Type B pancreatic cell (in vitro differentiated cells): ENCODE measurements around the gene FBXO31. TPM values are rescaled to one million over a fixed set of nuclear protein-coding genes. Genes with fewer than 3 reads are reported as not detected.

Experiments
- DNase-seq: peaks from one replicate; pipeline ENCODE4 v3.0.0; 2021; ENCODE audit warnings: mixed read lengths; ENCODE audit not compliant: unreplicated experiment; ENCODE audit errors: extremely low spot score
- H3K27ac Mint-ChIP-seq: 2 replicates; pipeline ENCODE4 v1.8.0; 2021; ENCODE audit warnings: mild to moderate bottlenecking, mixed read lengths
- H3K27me3 Mint-ChIP-seq: 2 replicates; pipeline ENCODE4 v1.8.0; 2021; ENCODE audit warnings: mixed read lengths
- H3K36me3 Mint-ChIP-seq: 2 replicates; pipeline ENCODE4 v1.8.0; 2021; ENCODE audit warnings: mixed read lengths
- H3K4me1 Mint-ChIP-seq: one replicate; pipeline ENCODE4 v1.8.0; 2021; ENCODE audit warnings: mixed read lengths; ENCODE audit not compliant: unreplicated experiment
- H3K4me3 Mint-ChIP-seq: 2 replicates; pipeline ENCODE4 v1.8.0; 2021; ENCODE audit warnings: mild to moderate bottlenecking, mixed read lengths
- H3K9me3 Mint-ChIP-seq: 2 replicates; pipeline ENCODE4 v1.8.0; 2021; ENCODE audit warnings: mixed read lengths
- total RNA-seq: library from RNA; stranded (reverse); gene quantifications from 2 replicates; pipeline ENCODE4 v1.2.1, GENCODE V29; 2021; ENCODE audit warnings: low replicate concordance
- TF ChIP-seq, protein P1 (sequence below): fragments of 200-600 bp; sonication (generic); conservative IDR thresholded peaks from 2 replicates; pipeline ENCODE4 v1.5.0; 2021; ENCODE audit warnings: antibody characterized with exemption, mild to moderate bottlenecking

Gene FBXO31
- total RNA-seq, 1 donor from 2014 or later = 35.1 TPM

DNA sequence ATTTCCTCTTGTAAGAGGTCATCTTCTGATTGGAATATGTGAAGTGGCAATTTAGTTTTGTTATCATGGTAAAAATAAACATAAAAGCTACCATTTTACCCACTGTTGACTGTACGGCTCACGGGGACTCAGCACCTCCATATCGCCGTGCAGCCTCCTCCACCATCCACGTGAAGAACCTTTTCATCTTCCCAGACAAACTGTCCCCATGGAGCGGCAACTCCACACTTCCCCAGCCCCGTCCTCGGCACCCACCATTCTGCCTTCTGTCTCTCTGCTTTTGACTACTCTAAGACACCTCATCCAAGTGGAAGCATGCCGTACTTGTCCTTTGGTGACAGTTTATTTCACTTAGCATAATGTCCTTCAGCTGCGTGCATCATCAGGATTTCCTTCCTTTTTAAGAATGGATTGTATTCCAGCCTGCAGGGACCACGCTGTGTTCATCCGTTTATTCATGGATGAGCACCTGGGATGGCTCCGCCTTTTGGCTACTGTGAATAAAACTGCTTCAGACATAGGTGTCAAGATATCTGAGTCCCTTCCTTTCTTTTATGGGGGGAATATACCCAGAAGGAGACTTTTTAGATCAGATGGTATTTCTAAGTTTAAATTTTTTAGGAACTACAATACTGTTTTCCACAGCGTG lies 14.3 kb downstream of the FBXO31 start:
- Mint-ChIP-seq H3K27me3 (no peaks in the 10 kb centered on the region), H3K9me3 (no peaks in the 10 kb centered on the region), H3K27ac (no peak overlapping the region), H3K36me3 (no peaks in the 10 kb centered on the region), H3K4me1 (peaks cover 27% of the 10 kb centered on the region), H3K4me3 (no peak overlapping the region)
- TF ChIP-seq, protein P1, sequence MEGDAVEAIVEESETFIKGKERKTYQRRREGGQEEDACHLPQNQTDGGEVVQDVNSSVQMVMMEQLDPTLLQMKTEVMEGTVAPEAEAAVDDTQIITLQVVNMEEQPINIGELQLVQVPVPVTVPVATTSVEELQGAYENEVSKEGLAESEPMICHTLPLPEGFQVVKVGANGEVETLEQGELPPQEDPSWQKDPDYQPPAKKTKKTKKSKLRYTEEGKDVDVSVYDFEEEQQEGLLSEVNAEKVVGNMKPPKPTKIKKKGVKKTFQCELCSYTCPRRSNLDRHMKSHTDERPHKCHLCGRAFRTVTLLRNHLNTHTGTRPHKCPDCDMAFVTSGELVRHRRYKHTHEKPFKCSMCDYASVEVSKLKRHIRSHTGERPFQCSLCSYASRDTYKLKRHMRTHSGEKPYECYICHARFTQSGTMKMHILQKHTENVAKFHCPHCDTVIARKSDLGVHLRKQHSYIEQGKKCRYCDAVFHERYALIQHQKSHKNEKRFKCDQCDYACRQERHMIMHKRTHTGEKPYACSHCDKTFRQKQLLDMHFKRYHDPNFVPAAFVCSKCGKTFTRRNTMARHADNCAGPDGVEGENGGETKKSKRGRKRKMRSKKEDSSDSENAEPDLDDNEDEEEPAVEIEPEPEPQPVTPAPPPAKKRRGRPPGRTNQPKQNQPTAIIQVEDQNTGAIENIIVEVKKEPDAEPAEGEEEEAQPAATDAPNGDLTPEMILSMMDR = no peak
- no peak for DNase-seq

DNA sequence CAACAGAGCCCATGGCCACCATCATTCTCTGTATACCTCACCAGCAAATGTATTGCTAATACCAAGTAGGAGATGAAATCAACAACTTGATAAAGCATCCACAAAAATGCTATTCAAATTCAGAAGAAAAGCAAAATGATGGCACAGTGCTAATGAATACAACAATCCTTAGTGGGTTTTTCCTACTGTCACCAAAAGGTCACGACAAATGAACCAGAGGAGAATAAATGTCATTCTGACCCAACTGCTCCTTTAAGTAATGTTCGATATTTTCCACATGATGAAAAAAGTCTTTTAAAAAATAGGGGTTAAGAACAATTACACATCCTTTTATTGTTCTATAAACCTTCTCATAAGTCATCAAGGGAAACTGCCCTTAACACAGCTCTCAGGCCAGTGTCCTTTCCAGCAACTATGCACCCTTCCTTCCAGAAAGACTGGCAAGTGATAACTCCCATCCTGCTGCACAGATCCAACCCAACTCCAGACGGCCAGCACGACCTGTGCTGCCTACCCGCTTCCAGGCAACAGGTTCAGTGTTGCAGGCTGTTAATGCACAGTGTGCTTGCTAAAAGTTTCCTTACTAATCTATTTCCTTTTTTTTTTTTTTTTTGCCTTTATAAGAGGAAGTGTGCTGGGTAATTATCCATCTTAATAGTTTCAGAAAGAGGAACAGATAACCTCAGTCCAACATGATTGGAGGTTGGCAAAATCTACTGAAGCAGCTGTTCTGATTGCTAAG lies 15.4 kb downstream of the FBXO31 start:
- TF ChIP-seq, protein P1 = no peak
- Mint-ChIP-seq H3K27ac (no peak overlapping the region), H3K4me3 (no peak overlapping the region), H3K36me3 (peaks cover 5% of the 10 kb centered on the region), H3K27me3 (no peaks in the 10 kb centered on the region), H3K4me1 (peaks cover 37% of the 10 kb centered on the region), H3K9me3 (no peaks in the 10 kb centered on the region)
- DNase-seq = no peak

GRCh38 chr16:87367529-87367928 lies 16.0 kb downstream of the FBXO31 start:
- H3K36me3 Mint-ChIP-seq = peaks cover 5% of the 10 kb centered on the region
- TF ChIP-seq, protein P1 = no peak
- no peak overlapping the region for H3K27ac Mint-ChIP-seq
- H3K4me3 Mint-ChIP-seq = no peak overlapping the region
- no peaks in the 10 kb centered on the region for H3K9me3 Mint-ChIP-seq
- no peak for DNase-seq
- peaks cover 37% of the 10 kb centered on the region for H3K4me1 Mint-ChIP-seq
- no peaks in the 10 kb centered on the region for H3K27me3 Mint-ChIP-seq

GRCh38 chr16:87366930-87367329 lies 16.6 kb downstream of the FBXO31 start:
- H3K9me3 Mint-ChIP-seq = no peaks in the 10 kb centered on the region
- H3K27ac Mint-ChIP-seq = no peak overlapping the region
- H3K36me3 Mint-ChIP-seq = peaks cover 5% of the 10 kb centered on the region
- H3K27me3 Mint-ChIP-seq = no peaks in the 10 kb centered on the region
- TF ChIP-seq, protein P1 = no peak
- H3K4me3 Mint-ChIP-seq = no peak overlapping the region
- DNase-seq = no peak
- peaks cover 37% of the 10 kb centered on the region for H3K4me1 Mint-ChIP-seq

DNA sequence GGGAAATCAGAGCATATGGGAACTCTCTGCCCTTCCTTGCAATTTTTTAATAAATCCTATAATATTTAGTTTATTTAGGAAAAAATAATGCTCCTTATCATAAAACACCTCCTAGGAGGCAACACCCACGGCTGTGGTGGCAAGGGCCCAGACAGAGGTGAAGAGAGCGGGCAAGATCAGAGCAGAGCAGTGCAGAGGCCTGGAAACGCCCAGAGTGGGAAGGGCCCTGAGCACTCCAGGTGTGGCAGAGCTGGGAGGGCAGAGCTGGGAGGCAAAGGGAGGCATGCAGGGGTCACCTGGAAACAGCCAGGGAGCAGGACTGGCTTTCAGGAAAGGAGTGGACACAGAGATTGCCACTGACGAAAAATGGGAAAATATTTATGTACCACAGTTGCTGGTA lies 17.3 kb downstream of the FBXO31 start:
- Mint-ChIP-seq H3K4me1 (peaks cover 30% of the 10 kb centered on the region), H3K27me3 (no peaks in the 10 kb centered on the region), H3K27ac (no peak overlapping the region), H3K4me3 (no peak overlapping the region), H3K9me3 (no peaks in the 10 kb centered on the region), H3K36me3 (peaks cover 5% of the 10 kb centered on the region)
- TF ChIP-seq, protein P1 = no peak
- no peak for DNase-seq
